Transverse colon (tissue), 4 donors: ENCODE measurements around the gene LRRC3. TPM values are rescaled to one million over a fixed set of nuclear protein-coding genes. Genes with fewer than 3 reads are reported as not detected.

Source experiments
- DNase-seq: peaks from one replicate; pipeline ENCODE4 v3.0.0-alpha.2; 2019
- H3K27ac ChIP-seq, 4 donors: fragments of 200-600 bp; sonication (generic); 2 replicates each; pipeline ENCODE4 v1.5.1; 2016 to 2018; ENCODE audit warnings: inconsistent platforms in 4 of 4
- H3K27me3 ChIP-seq: fragments of 200-600 bp; sonication (generic); 2 replicates; pipeline ENCODE4 v1.5.1; 2017; ENCODE audit warnings: inconsistent platforms
- H3K36me3 ChIP-seq, 4 donors: fragments of 200-600 bp; sonication (generic); 2 replicates each; pipeline ENCODE4 v1.5.1; 2017 to 2019; ENCODE audit warnings: inconsistent platforms in 4 of 4
- H3K4me1 ChIP-seq, 4 donors: fragments of 200-600 bp; sonication (generic); 2 replicates each; pipeline ENCODE4 v1.5.1; 2017 to 2020; ENCODE audit warnings: inconsistent platforms in 4 of 4
- H3K4me3 ChIP-seq, 4 donors: fragments of 200-600 bp; sonication (generic); 1 replicate in 1 of 4; 2 replicates in 3 of 4; pipeline versions ENCODE4 v1.5.1 to v1.6.1; 2017 to 2019; ENCODE audit warnings: inconsistent platforms in 4 of 4
- H3K9me3 ChIP-seq, 2 donors: fragments of 200-600 bp; sonication (generic); 2 replicates each; pipeline ENCODE4 v1.5.1; 2017 to 2019; ENCODE audit warnings: inconsistent platforms in 2 of 2
- CTCF ChIP-seq, 5 experiments: fragments of 200-600 bp in 3 of 5; fragments of 450-650 bp in 2 of 5; sonication (generic) in 3 of 5; IDR thresholded peaks; 1 replicate in 2 of 5; 2 replicates in 3 of 5; pipeline ENCODE4 v1.5.1; 2016 to 2017; ENCODE audit warnings: antibody characterized with exemption in 5 of 5, inconsistent platforms in 3 of 5, mild to moderate bottlenecking in 2 of 5, moderate library complexity in 1 of 5
- EP300 ChIP-seq: sonication (generic); formaldehyde crosslinking; IDR thresholded peaks from one replicate; pipeline ENCODE4 v1.6.1; 2017; ENCODE audit warnings: antibody characterized with exemption, low read depth
- POLR2A ChIP-seq: fragments of 450-650 bp; IDR thresholded peaks from one replicate; pipeline ENCODE4 v1.6.1; 2016; ENCODE audit warnings: antibody characterized with exemption, mild to moderate bottlenecking, moderate library complexity
- POLR2AphosphoS5 ChIP-seq, 3 donors: sonication (generic); formaldehyde crosslinking; IDR thresholded peaks; one replicate each; pipeline ENCODE4 v1.6.1; 2016; ENCODE audit warnings: antibody characterized with exemption in 3 of 3
- WGBS, 2 donors: methylation state at CpG; one replicate each; pipeline ENCODE4 v1.1.5; 2018; ENCODE audit warnings: low coverage in 1 of 2; 5-methylcytosine and 5-hydroxymethylcytosine counted together
- in situ Hi-C, 4 donors: fragments of 200-750 bp; cut with MboI; loops; one replicate each; pipeline versions ENCODE4 v1.15.0 to v1.15.1; 2017; ENCODE audit warnings: low sequenced_read_pairs in 3 of 4, low pct_ligation_motif_present in 1 of 4, low pct_unique_long_range_greater_than_20kb in 1 of 4
- intact Hi-C: fragments of 100-400 bp; cut with DNase I; formaldehyde crosslinking; loops from one replicate; pipeline ENCODE4 v1.15.1; 2023; ENCODE audit warnings: low total_unique reads
- total RNA-seq, 4 donors: library from RNA; depleted of rRNA; stranded (reverse); fragments of >200 nt; gene quantifications; one replicate each; pipeline ENCODE4 v1.1.0, GENCODE V29; 2016

Gene LRRC3
- total RNA-seq, 4 donors from 2014 or later: 4.4 to 6.7 (median 5.1) TPM

GRCh38 chr21:44454058-44454457 lies 1.3 kb upstream of the LRRC3 start:
- H3K4me1 ChIP-seq: peaks cover 0 to 10% (median 7%) of the 10 kb centered on the region in 4 donors
- peaks cover 15% of the 10 kb centered on the region for H3K27me3 ChIP-seq
- TF ChIP-seq POLR2A (no peak), EP300 (no peak), CTCF (IDR thresholded peaks at IDR 0.05) (no peak), POLR2AphosphoS5 (IDR thresholded peaks at IDR 0.05) (no peak)
- 82 to 83% methylated on average over 5 of the region's 5 CpGs for WGBS, 2 donors
- no peak overlapping the region for H3K27ac ChIP-seq
- intact Hi-C loops: loop anchor here (10.0 kb wide), 1 partner anchor 119 kb away; the partner anchor contains the start of gene CFAP410
- no peaks in the 10 kb centered on the region for H3K9me3 ChIP-seq
- H3K4me3 ChIP-seq: no peak overlapping the region
- DNase-seq: no peak
- no peaks in the 10 kb centered on the region for H3K36me3 ChIP-seq
- in situ Hi-C loops: loop anchor here in 2 of 4 donors (10.0 to 25.0 kb wide), 2 partner anchors 109 to 192 kb away; partner anchors contain the start of gene DNMT3L (in 1 of the 2)

- peaks cover 5% of the 10 kb centered on the region for H3K27me3 ChIP-seq
- H3K9me3 ChIP-seq: no peaks in the 10 kb centered on the region
- H3K36me3 ChIP-seq: no peaks in the 10 kb centered on the region
- peak; percentile 59 for DNase-seq
- intact Hi-C loops: loop anchor here (10.0 kb wide), 1 partner anchor 121 kb away; the partner anchor contains the start of gene CFAP410
- in situ Hi-C loops: loop anchor here in 2 of 4 donors (10.0 to 25.0 kb wide), 2 partner anchors 111 to 193 kb away; partner anchors contain the start of gene DNMT3L (in 1 of the 2)
- peaks cover 0 to 10% (median 7%) of the 10 kb centered on the region in 4 donors for H3K4me1 ChIP-seq
- H3K27ac ChIP-seq: peak overlapping the region; percentile 61 to 80 (median 78)
- WGBS, 2 donors: no CpG with 5 or more reads among the region's 72 CpGs
- H3K4me3 ChIP-seq: peak overlapping the region; percentile 86 to 99 (median 88)
- no peak for TF ChIP-seq EP300
- no peak for TF ChIP-seq POLR2AphosphoS5 (IDR thresholded peaks at IDR 0.05)
- peak in 1 of 5 experiments; percentile 13 for TF ChIP-seq CTCF (IDR thresholded peaks at IDR 0.05)
- TF ChIP-seq POLR2A: no peak
Measured at GRCh38 chr21:44455524-44456213, 359 bp downstream of the LRRC3 start.

- DNase-seq: no peak
- Histone ChIP-seq H3K27me3 (peaks cover under 1% of the 10 kb centered on the region), H3K9me3 (no peaks in the 10 kb centered on the region), H3K4me1 (peaks cover 0 to 10% (median 7%) of the 10 kb centered on the region in 4 donors), H3K4me3 (peak overlapping the region in 3 of 4 donors; percentile 86 to 99 (median 89)), H3K36me3 (no peaks in the 10 kb centered on the region), H3K27ac (peak overlapping the region in 2 of 4 donors; percentile 61 to 78)
- TF ChIP-seq EP300: no peak
- TF ChIP-seq CTCF (IDR thresholded peaks at IDR 0.05): no peak
- TF ChIP-seq POLR2A: no peak
- TF ChIP-seq POLR2AphosphoS5 (IDR thresholded peaks at IDR 0.05): no peak
- intact Hi-C loops: loop anchor here (10.0 kb wide), 1 partner anchor 122 kb away; the partner anchor contains the start of gene CFAP410
- in situ Hi-C loops: loop anchor here in 2 of 4 donors (10.0 to 25.0 kb wide), 2 partner anchors 112 to 194 kb away; partner anchors contain the start of gene DNMT3L (in 1 of the 2)
- 75% methylated on average over 35 of the region's 35 CpGs; no CpG with 5 or more reads in 1 of the 2 donors for WGBS, 2 donors
Measured at GRCh38 chr21:44456214-44456914, 1.1 kb downstream of the LRRC3 start.
